Measurements from ENCODE around the gene MAB21L3.

MAB21L3 gene

DNA sequence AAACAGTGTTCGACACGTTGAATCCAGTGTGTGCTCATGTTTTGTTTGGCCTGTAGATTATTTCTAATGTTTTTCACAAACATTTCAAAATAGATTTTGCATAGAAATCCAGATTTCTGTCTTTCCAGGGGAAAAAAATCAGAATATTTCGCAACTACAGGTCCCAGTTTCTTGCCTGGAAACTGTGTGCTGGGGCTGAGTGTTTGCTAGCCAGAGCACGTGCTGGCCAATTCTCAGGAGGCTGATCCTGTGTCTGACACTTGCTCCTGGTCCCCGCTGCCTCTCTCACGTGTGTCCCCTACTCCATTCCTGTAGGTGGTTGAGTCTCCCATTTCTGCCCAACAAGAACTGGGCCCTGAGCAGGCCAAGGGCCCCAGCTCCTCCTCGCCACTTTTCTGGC, 2.4 kb downstream of the MAB21L3 start:
- no peaks in the 10 kb centered on the region for H3K9me2 ChIP-seq (replicated peaks; ENCODE audit: insufficient read depth, low read length)
- no peak for DNase-seq
- H3K27ac ChIP-seq (ENCODE audit: low read length), result no peak overlapping the region
- no peaks in the 10 kb centered on the region for H3K79me2 ChIP-seq (ENCODE audit: low read length)
- no peaks in the 10 kb centered on the region for H4K20me1 ChIP-seq (ENCODE audit: insufficient read depth, low read length)
- no peak overlapping the region for H3K9ac ChIP-seq (ENCODE audit: low read length)
- H2AFZ ChIP-seq (ENCODE audit: low read length), result no peak overlapping the region
- no peak overlapping the region for H3K4me2 ChIP-seq (ENCODE audit: low read depth, low read length)
- no peaks in the 10 kb centered on the region for H3K9me3 ChIP-seq (replicated peaks; ENCODE audit: insufficient read depth, low read length)
- no peaks in the 10 kb centered on the region for H3K36me3 ChIP-seq (replicated peaks; ENCODE audit: insufficient read depth, low read length)
- H3K4me1 ChIP-seq (ENCODE audit: low read length), result no peaks in the 10 kb centered on the region
- no peaks in the 10 kb centered on the region for H3F3A ChIP-seq (ENCODE audit: insufficient read depth, low read length)
- H3K4me3 ChIP-seq (ENCODE audit: low read length), result no peak overlapping the region
- no peak for TF ChIP-seq EZH2 (optimal IDR thresholded peaks at IDR 0.05; ENCODE audit: low read depth, low read length)
- no peak for TF ChIP-seq EZH2phosphoT487 (IDR thresholded peaks at IDR 0.05; ENCODE audit: low read length)
- no peak for TF ChIP-seq CTCF (IDR thresholded peaks at IDR 0.05; ENCODE audit: low read length)
- no peaks in the 10 kb centered on the region for H3K27me3 ChIP-seq (replicated peaks; ENCODE audit: insufficient read depth, low read length)

DNA sequence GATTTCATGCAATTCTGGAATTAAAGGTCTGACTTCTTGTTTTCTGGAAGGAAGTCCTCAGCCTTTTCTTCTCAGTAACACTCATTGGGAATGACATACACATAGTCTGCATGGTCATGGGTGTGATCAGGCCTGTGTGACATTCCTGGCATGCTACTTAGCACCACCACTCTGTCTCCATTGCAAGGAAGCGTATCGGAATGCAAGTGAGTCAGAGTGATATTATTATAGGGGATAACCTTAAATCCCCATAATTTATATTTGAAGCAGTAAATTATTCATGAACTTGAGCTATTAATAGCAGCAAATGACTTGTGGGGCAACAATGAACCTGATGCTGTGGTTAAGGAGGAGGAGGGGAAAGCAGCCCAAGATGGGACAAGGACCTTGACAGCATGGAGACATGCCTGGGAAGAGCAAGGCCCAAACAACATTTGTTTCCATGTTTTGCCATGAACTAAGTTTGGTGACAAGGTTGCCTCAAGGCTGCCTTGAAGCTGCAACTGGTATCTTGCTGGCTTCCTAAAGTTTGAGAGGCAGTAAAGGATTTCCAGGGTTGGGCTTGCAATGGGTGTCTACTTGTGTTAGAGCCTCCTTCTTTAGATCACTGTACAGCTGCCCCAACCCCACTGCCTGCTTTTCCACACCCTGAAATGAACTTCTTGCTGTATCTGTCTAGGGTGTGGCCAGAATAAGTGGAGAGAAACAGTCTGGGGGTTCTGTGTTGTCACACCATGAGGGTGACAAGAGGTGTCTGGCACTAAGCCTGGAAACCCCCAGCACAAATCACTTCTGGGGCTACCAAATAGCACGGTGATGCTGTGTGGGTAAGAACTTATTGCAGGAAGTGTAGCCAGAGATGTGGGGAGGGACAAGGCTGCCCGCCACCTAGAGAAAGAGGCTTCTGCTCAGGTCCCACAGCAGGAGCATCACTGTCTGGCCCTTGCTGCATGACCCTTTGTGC, 4.6 kb downstream of the MAB21L3 start:
- Histone ChIP-seq H3K9ac (ENCODE audit: low read length) (no peak overlapping the region), H3K79me2 (ENCODE audit: low read length) (no peaks in the 10 kb centered on the region), H3K4me2 (ENCODE audit: low read depth, low read length) (no peak overlapping the region), H3K9me2 (replicated peaks; ENCODE audit: insufficient read depth, low read length) (no peaks in the 10 kb centered on the region), H4K20me1 (ENCODE audit: insufficient read depth, low read length) (no peaks in the 10 kb centered on the region), H3K27me3 (replicated peaks; ENCODE audit: insufficient read depth, low read length) (no peaks in the 10 kb centered on the region), H3F3A (ENCODE audit: insufficient read depth, low read length) (no peaks in the 10 kb centered on the region), H3K4me1 (ENCODE audit: low read length) (no peaks in the 10 kb centered on the region), H3K36me3 (replicated peaks; ENCODE audit: insufficient read depth, low read length) (no peaks in the 10 kb centered on the region), H3K9me3 (replicated peaks; ENCODE audit: insufficient read depth, low read length) (no peaks in the 10 kb centered on the region), H2AFZ (ENCODE audit: low read length) (no peak overlapping the region), H3K27ac (ENCODE audit: low read length) (no peak overlapping the region), H3K4me3 (ENCODE audit: low read length) (no peak overlapping the region)
- DNase-seq, result no peak
- no peak for TF ChIP-seq EZH2phosphoT487 (IDR thresholded peaks at IDR 0.05; ENCODE audit: low read length)

- no peak for TF ChIP-seq EZH2 (optimal IDR thresholded peaks at IDR 0.05; ENCODE audit: low read depth, low read length)
- TF ChIP-seq CTCF (IDR thresholded peaks at IDR 0.05; ENCODE audit: low read length), result no peak
- TF ChIP-seq EZH2phosphoT487 (IDR thresholded peaks at IDR 0.05; ENCODE audit: low read length), result no peak
- Histone ChIP-seq H3K4me3 (ENCODE audit: low read length) (no peak overlapping the region), H3K4me1 (ENCODE audit: low read length) (no peaks in the 10 kb centered on the region), H2AFZ (ENCODE audit: low read length) (no peak overlapping the region), H3F3A (ENCODE audit: insufficient read depth, low read length) (no peaks in the 10 kb centered on the region), H3K27me3 (replicated peaks; ENCODE audit: insufficient read depth, low read length) (no peaks in the 10 kb centered on the region), H3K79me2 (ENCODE audit: low read length) (no peaks in the 10 kb centered on the region), H3K4me2 (ENCODE audit: low read depth, low read length) (no peak overlapping the region), H3K9me3 (replicated peaks; ENCODE audit: insufficient read depth, low read length) (no peaks in the 10 kb centered on the region), H4K20me1 (ENCODE audit: insufficient read depth, low read length) (no peaks in the 10 kb centered on the region), H3K9ac (ENCODE audit: low read length) (no peak overlapping the region), H3K27ac (ENCODE audit: low read length) (no peak overlapping the region), H3K9me2 (replicated peaks; ENCODE audit: insufficient read depth, low read length) (no peaks in the 10 kb centered on the region), H3K36me3 (replicated peaks; ENCODE audit: insufficient read depth, low read length) (no peaks in the 10 kb centered on the region)
- DNase-seq, result no peak
Observed at GRCh38 chr1:116118471-116118870, 7.3 kb downstream of the MAB21L3 start.

DNA sequence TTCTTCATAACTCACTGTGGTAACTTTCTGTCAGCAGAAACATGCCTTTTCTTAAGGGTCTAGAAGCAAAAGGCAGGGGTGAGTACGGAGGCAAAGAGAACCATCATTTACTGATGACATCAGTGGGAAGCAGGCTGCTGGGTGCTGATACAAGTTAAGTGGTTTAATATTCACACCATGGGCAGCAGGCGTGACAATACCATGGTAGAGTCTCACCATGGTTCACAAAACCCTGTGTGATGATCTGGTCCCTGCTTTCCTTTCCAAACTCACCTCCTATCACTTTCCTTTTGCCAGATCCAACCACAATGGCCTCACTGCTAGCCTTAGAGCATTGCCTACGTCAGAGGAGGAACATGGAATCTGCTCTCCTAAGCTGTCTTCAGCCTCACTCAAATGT, 8.7 kb downstream of the MAB21L3 start:
- no peaks in the 10 kb centered on the region for H3K9me3 ChIP-seq (replicated peaks; ENCODE audit: insufficient read depth, low read length)
- H3K4me1 ChIP-seq (ENCODE audit: low read length), result no peaks in the 10 kb centered on the region
- H3K36me3 ChIP-seq (replicated peaks; ENCODE audit: insufficient read depth, low read length), result no peaks in the 10 kb centered on the region
- no peaks in the 10 kb centered on the region for H3K9me2 ChIP-seq (replicated peaks; ENCODE audit: insufficient read depth, low read length)
- TF ChIP-seq EZH2phosphoT487 (IDR thresholded peaks at IDR 0.05; ENCODE audit: low read length), result no peak
- no peak for TF ChIP-seq CTCF (IDR thresholded peaks at IDR 0.05; ENCODE audit: low read length)
- TF ChIP-seq EZH2 (optimal IDR thresholded peaks at IDR 0.05; ENCODE audit: low read depth, low read length), result no peak
- H3K27me3 ChIP-seq (replicated peaks; ENCODE audit: insufficient read depth, low read length), result no peaks in the 10 kb centered on the region
- no peak overlapping the region for H3K4me3 ChIP-seq (ENCODE audit: low read length)
- DNase-seq, result no peak
- H4K20me1 ChIP-seq (ENCODE audit: insufficient read depth, low read length), result no peaks in the 10 kb centered on the region
- no peaks in the 10 kb centered on the region for H3F3A ChIP-seq (ENCODE audit: insufficient read depth, low read length)
- no peaks in the 10 kb centered on the region for H3K79me2 ChIP-seq (ENCODE audit: low read length)
- H3K27ac ChIP-seq (ENCODE audit: low read length), result no peak overlapping the region
- no peak overlapping the region for H3K4me2 ChIP-seq (ENCODE audit: low read depth, low read length)
- H2AFZ ChIP-seq (ENCODE audit: low read length), result no peak overlapping the region
- H3K9ac ChIP-seq (ENCODE audit: low read length), result no peak overlapping the region

Measured in MM.1S (cell line).